Measurements from ENCODE around the gene ATP5IF1. TPM values are rescaled to one million over a fixed set of nuclear protein-coding genes. Genes with fewer than 3 reads are reported as not detected.
A peak's percentile ranks its signal among the peaks of the same experiment; 100 is the strongest.

Gene ATP5IF1
- total and polyA plus RNA-seq, 9 of the 15 experiments (the other 6 are each of a cell fraction or from before 2014, with no cell fraction given): 292 to 1,422 (median 388) TPM

DNA sequence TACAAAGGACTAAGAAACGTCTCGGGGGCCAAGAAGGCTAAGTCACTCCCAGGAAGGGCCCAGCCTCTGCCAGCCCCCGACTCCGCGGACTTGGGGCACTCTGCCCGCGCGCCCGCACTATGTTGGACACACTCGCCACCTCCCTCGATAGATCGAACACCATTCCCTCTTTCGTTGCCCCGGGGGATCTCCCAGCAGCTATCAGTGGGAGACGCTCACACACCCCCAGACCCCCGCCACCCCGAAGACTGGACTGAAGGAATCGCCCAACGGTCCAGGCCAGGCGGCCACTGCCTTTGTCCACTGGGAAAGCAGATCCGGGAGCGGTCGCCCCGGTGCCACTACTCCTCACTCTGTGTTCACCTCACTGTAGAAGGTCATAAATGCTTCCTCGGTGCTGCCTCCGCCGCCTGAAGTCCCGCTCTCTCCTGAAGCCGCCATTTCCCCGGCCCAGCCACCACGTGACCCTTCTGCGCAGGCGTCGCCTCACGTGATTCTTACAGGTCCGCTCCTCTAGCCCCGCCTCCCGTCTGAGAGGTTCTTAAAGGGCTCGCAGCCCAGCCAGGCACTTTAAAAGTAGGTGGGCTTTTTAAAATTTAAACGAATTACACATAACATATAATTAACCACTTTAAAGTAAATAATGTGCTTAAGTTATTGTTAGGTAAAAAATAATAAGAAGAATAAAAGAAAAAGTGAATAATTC, 3.2 kb upstream of the ATP5IF1 start, which contains the start of gene DNAJC8 (continued):
- TF ChIP-seq, protein P1, sequence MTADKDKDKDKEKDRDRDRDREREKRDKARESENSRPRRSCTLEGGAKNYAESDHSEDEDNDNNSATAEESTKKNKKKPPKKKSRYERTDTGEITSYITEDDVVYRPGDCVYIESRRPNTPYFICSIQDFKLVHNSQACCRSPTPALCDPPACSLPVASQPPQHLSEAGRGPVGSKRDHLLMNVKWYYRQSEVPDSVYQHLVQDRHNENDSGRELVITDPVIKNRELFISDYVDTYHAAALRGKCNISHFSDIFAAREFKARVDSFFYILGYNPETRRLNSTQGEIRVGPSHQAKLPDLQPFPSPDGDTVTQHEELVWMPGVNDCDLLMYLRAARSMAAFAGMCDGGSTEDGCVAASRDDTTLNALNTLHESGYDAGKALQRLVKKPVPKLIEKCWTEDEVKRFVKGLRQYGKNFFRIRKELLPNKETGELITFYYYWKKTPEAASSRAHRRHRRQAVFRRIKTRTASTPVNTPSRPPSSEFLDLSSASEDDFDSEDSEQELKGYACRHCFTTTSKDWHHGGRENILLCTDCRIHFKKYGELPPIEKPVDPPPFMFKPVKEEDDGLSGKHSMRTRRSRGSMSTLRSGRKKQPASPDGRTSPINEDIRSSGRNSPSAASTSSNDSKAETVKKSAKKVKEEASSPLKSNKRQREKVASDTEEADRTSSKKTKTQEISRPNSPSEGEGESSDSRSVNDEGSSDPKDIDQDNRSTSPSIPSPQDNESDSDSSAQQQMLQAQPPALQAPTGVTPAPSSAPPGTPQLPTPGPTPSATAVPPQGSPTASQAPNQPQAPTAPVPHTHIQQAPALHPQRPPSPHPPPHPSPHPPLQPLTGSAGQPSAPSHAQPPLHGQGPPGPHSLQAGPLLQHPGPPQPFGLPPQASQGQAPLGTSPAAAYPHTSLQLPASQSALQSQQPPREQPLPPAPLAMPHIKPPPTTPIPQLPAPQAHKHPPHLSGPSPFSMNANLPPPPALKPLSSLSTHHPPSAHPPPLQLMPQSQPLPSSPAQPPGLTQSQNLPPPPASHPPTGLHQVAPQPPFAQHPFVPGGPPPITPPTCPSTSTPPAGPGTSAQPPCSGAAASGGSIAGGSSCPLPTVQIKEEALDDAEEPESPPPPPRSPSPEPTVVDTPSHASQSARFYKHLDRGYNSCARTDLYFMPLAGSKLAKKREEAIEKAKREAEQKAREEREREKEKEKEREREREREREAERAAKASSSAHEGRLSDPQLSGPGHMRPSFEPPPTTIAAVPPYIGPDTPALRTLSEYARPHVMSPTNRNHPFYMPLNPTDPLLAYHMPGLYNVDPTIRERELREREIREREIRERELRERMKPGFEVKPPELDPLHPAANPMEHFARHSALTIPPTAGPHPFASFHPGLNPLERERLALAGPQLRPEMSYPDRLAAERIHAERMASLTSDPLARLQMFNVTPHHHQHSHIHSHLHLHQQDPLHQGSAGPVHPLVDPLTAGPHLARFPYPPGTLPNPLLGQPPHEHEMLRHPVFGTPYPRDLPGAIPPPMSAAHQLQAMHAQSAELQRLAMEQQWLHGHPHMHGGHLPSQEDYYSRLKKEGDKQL (CRISPR knock-in tag; IDR thresholded peaks at IDR 0.05; ENCODE audit: borderline replicate concordance): 0 out of 2 replicates have a peak, but pooled peaks have one; percentile 77
- TF ChIP-seq PYGO2 (tag; IDR thresholded peaks at IDR 0.05) (no peak), SNAPC5 (CRISPR knock-in tag; IDR thresholded peaks at IDR 0.05) (no peak), ZEB2 (IDR thresholded peaks at IDR 0.05) (peak; percentile 57; the same call in 1 of the 2 replicates), ETS2 (tag; IDR thresholded peaks at IDR 0.05; ENCODE audit: borderline replicate concordance, poor library complexity, severe bottlenecking) (no peak), SMC3 (conservative IDR thresholded peaks at IDR 0.05; ENCODE audit: insufficient read depth, low read depth, low read length) (no peak; the same call in 1 of the 2 replicates), MYC (IDR thresholded peaks at IDR 0.05; ENCODE audit: low read depth, low read length) (peak; percentile 85), MYC (CRISPR knock-in tag; IDR thresholded peaks at IDR 0.05; ENCODE audit: borderline replicate concordance, low read depth) (peak; percentile 73; the same call in 1 of the 2 replicates), CEBPG (CRISPR knock-in tag; IDR thresholded peaks at IDR 0.05) (0 out of 2 replicates have a peak, but pooled peaks have one; percentile 17), CEBPG (tag; conservative IDR thresholded peaks at IDR 0.05 in 1 of 2, IDR thresholded peaks at IDR 0.05 in 1 of 2) (no peak), POLR3A (IDR thresholded peaks at IDR 0.05; ENCODE audit: borderline replicate concordance, extremely low read depth, insufficient read depth, insufficient read length) (no peak), ZNF431 (CRISPR knock-in tag; IDR thresholded peaks at IDR 0.05) (no peak)
- TF ChIP-seq, protein P2, sequence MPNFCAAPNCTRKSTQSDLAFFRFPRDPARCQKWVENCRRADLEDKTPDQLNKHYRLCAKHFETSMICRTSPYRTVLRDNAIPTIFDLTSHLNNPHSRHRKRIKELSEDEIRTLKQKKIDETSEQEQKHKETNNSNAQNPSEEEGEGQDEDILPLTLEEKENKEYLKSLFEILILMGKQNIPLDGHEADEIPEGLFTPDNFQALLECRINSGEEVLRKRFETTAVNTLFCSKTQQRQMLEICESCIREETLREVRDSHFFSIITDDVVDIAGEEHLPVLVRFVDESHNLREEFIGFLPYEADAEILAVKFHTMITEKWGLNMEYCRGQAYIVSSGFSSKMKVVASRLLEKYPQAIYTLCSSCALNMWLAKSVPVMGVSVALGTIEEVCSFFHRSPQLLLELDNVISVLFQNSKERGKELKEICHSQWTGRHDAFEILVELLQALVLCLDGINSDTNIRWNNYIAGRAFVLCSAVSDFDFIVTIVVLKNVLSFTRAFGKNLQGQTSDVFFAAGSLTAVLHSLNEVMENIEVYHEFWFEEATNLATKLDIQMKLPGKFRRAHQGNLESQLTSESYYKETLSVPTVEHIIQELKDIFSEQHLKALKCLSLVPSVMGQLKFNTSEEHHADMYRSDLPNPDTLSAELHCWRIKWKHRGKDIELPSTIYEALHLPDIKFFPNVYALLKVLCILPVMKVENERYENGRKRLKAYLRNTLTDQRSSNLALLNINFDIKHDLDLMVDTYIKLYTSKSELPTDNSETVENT (CRISPR knock-in tag; IDR thresholded peaks at IDR 0.05): peak; percentile 81; the same call in 1 of the 2 replicates
- TF ChIP-seq, protein P3, sequence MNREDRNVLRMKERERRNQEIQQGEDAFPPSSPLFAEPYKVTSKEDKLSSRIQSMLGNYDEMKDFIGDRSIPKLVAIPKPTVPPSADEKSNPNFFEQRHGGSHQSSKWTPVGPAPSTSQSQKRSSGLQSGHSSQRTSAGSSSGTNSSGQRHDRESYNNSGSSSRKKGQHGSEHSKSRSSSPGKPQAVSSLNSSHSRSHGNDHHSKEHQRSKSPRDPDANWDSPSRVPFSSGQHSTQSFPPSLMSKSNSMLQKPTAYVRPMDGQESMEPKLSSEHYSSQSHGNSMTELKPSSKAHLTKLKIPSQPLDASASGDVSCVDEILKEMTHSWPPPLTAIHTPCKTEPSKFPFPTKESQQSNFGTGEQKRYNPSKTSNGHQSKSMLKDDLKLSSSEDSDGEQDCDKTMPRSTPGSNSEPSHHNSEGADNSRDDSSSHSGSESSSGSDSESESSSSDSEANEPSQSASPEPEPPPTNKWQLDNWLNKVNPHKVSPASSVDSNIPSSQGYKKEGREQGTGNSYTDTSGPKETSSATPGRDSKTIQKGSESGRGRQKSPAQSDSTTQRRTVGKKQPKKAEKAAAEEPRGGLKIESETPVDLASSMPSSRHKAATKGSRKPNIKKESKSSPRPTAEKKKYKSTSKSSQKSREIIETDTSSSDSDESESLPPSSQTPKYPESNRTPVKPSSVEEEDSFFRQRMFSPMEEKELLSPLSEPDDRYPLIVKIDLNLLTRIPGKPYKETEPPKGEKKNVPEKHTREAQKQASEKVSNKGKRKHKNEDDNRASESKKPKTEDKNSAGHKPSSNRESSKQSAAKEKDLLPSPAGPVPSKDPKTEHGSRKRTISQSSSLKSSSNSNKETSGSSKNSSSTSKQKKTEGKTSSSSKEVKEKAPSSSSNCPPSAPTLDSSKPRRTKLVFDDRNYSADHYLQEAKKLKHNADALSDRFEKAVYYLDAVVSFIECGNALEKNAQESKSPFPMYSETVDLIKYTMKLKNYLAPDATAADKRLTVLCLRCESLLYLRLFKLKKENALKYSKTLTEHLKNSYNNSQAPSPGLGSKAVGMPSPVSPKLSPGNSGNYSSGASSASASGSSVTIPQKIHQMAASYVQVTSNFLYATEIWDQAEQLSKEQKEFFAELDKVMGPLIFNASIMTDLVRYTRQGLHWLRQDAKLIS (CRISPR knock-in tag; IDR thresholded peaks at IDR 0.05): peak; percentile 59; the same call in 1 of the 2 replicates

Data from K562 (cell line).